Lung (tissue), 12 donors: ENCODE data around the gene CLSTN2. TPM values are rescaled to one million over a fixed set of nuclear protein-coding genes. Genes with fewer than 3 reads are reported as not detected.

Experiments
- ATAC-seq: fragments of 200-7000 bp; cut with Tn5 transposase; one replicate; pipeline ENCODE4 v1.9.1; 2020; ENCODE audit warnings: moderate number of reproducible peaks; ENCODE audit not compliant: insufficient read depth, low FRiP score
- DNase-seq, 3 donors: peaks; one replicate each; pipeline ENCODE4 v3.0.0-alpha.2; 2013 to 2017
- H3K27ac ChIP-seq, 2 donors: one replicate each; pipeline ENCODE4 v1.5.1; 2013; ENCODE audit warnings: mild to moderate bottlenecking in 2 of 2, moderate library complexity in 2 of 2, control low read depth in 1 of 2, inconsistent platforms in 1 of 2, low read depth in 1 of 2, low read length in 1 of 2
- H3K27me3 ChIP-seq, 3 donors: one replicate each; pipeline ENCODE4 v1.5.1; 2013; ENCODE audit warnings: low read length in 2 of 3; ENCODE audit not compliant: control insufficient read depth in 3 of 3, insufficient read depth in 3 of 3
- H3K36me3 ChIP-seq, 4 donors: one replicate each; pipeline ENCODE4 v1.5.1; 2013; ENCODE audit warnings: low read length in 4 of 4, mild to moderate bottlenecking in 1 of 4, moderate library complexity in 1 of 4; ENCODE audit not compliant: control insufficient read depth in 4 of 4, insufficient read depth in 4 of 4
- H3K4me1 ChIP-seq, 5 donors: one replicate each; pipeline ENCODE4 v1.5.1; 2013; ENCODE audit warnings: low read length in 5 of 5, mild to moderate bottlenecking in 2 of 5, moderate library complexity in 1 of 5; ENCODE audit not compliant: control insufficient read depth in 5 of 5, insufficient read depth in 5 of 5
- H3K4me3 ChIP-seq: one replicate; pipeline ENCODE4 v1.5.1; 2013; ENCODE audit warnings: mild to moderate bottlenecking, control low read depth, moderate library complexity
- H3K9ac ChIP-seq, 2 donors: one replicate each; pipeline ENCODE4 v1.5.1; 2013; ENCODE audit warnings: low read length in 2 of 2, control low read depth in 1 of 2; ENCODE audit not compliant: insufficient read depth in 1 of 2
- H3K9me3 ChIP-seq, 4 donors: one replicate each; pipeline ENCODE4 v1.5.1; 2013; ENCODE audit warnings: low read length in 3 of 4, mild to moderate bottlenecking in 1 of 4, moderate library complexity in 1 of 4; ENCODE audit not compliant: control insufficient read depth in 4 of 4, insufficient read depth in 3 of 4
- WGBS, 2 donors: extraction: QIAGEN DNeasy Blood & Tissue Kit; methylation state at CpG; one replicate each; pipeline ENCODE4 v1.1.7; 2013; 5-methylcytosine and 5-hydroxymethylcytosine counted together
- polyA plus RNA-seq, 2 donors: library from polyadenylated mRNA; stranded (reverse); fragments of 200-250 nt; gene quantifications; one replicate each; pipeline ENCODE4 v1.2.1, GENCODE V29; 2013
- total RNA-seq, 2 donors: library from RNA; depleted of rRNA in 1 of 2; stranded (reverse); fragments of >200 nt in 1 of 2; gene quantifications; one replicate each; pipeline ENCODE4 v1.2.1, GENCODE V29; 2014 to 2021
- TF ChIP-seq, protein P1 (sequence below): IDR thresholded peaks from 2 replicates; pipeline ENCODE4 v1.5.1; 2012; ENCODE audit warnings: mild to moderate bottlenecking; ENCODE audit errors: control extremely low read depth, extremely low read depth
- donor health status: control.
- donor health status: control.
- donor health status: Bipolar disorder and iron deficiency.
- donor health status: healthy.
- donor health status: DM: yes; HTN: yes; CAD: no.

The CLSTN2 gene
- total and polyA plus RNA-seq, 4 donors, result 0.07 to 2.4 (median 1.3) TPM

DNA sequence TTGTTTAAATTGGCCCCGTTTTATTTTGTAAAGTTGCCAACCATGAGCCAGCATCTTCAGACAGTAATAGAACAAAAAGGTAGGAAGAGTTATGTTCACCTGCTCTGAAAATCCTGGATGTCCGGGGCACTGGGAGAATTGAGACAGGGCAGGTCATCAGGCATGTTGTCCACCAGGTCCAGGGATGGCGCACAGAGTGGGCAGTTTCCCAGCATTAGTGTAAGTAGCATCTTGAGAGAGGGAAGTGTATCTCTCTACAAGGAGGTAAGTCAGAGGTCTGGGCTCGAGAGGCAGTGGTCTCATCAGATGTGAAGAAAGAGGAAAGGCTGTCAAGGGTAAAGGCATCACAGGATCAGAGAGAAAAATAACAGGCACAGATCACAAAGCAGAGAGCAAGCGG, 339.4 kb downstream of the CLSTN2 start:
- Histone ChIP-seq H3K9me3 (no peaks in the 10 kb centered on the region), H3K4me1 (no peaks in the 10 kb centered on the region), H3K27ac (no peak overlapping the region), H3K9ac (no peak overlapping the region), H3K36me3 (no peaks in the 10 kb centered on the region), H3K27me3 (peaks cover 0 to 3% (median 3%) of the 10 kb centered on the region in 3 donors), H3K4me3 (no peak overlapping the region)
- WGBS, 2 donors, result 79 to 83% methylated on average over 5 of the region's 5 CpGs
- ATAC-seq, result no peak
- no peak for DNase-seq
- TF ChIP-seq, protein P1, sequence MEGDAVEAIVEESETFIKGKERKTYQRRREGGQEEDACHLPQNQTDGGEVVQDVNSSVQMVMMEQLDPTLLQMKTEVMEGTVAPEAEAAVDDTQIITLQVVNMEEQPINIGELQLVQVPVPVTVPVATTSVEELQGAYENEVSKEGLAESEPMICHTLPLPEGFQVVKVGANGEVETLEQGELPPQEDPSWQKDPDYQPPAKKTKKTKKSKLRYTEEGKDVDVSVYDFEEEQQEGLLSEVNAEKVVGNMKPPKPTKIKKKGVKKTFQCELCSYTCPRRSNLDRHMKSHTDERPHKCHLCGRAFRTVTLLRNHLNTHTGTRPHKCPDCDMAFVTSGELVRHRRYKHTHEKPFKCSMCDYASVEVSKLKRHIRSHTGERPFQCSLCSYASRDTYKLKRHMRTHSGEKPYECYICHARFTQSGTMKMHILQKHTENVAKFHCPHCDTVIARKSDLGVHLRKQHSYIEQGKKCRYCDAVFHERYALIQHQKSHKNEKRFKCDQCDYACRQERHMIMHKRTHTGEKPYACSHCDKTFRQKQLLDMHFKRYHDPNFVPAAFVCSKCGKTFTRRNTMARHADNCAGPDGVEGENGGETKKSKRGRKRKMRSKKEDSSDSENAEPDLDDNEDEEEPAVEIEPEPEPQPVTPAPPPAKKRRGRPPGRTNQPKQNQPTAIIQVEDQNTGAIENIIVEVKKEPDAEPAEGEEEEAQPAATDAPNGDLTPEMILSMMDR, result no peak

GRCh38 chr3:140276703-140277102, 341.7 kb downstream of the CLSTN2 start:
- no peak overlapping the region for H3K27ac ChIP-seq
- H3K4me1 ChIP-seq, result no peaks in the 10 kb centered on the region
- H3K36me3 ChIP-seq, result no peaks in the 10 kb centered on the region
- no peak overlapping the region for H3K9ac ChIP-seq
- H3K9me3 ChIP-seq, result no peaks in the 10 kb centered on the region
- ATAC-seq (no peak), DNase-seq (peak; percentile 16 to 53 (median 28))
- peaks cover 0 to 3% (median 3%) of the 10 kb centered on the region in 3 donors for H3K27me3 ChIP-seq
- TF ChIP-seq, protein P1, result peak; percentile 14
- 38 to 42% methylated on average over 3 of the region's 3 CpGs for WGBS, 2 donors
- H3K4me3 ChIP-seq, result no peak overlapping the region

GRCh38 chr3:140277886-140278285, 342.9 kb downstream of the CLSTN2 start:
- H3K4me3 ChIP-seq, result no peak overlapping the region
- no peak overlapping the region for H3K9ac ChIP-seq
- H3K36me3 ChIP-seq, result no peaks in the 10 kb centered on the region
- H3K9me3 ChIP-seq, result no peaks in the 10 kb centered on the region
- no peak overlapping the region for H3K27ac ChIP-seq
- no peak for DNase-seq
- no peaks in the 10 kb centered on the region for H3K4me1 ChIP-seq
- TF ChIP-seq, protein P1, result no peak
- H3K27me3 ChIP-seq, result peaks cover 0 to 3% (median under 1%) of the 10 kb centered on the region in 3 donors
- WGBS, 2 donors, result 84 to 86% methylated on average over 4 of the region's 4 CpGs
- no peak for ATAC-seq

DNA sequence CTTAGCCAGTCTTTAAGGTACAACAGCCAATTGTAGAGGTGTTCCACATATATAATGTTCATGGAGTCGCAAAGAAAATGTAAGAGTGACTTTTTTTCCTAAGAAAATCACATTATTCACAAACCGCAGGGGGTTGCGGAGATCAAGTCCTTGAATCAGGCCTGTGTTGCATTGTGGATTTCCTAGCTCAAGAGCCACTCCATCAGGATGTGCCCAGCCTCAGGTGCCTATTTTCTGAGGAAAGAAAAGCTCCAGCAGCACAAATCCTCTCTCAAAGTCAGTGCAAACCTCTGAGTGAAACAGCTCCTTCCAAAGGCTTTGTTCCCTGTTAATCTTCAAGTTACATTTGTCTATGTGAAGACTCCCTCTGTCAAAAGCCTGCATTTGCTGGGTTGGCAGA, 349.4 kb downstream of the CLSTN2 start:
- TF ChIP-seq, protein P1, result no peak
- Histone ChIP-seq H3K4me3 (no peak overlapping the region), H3K9ac (no peak overlapping the region), H3K36me3 (no peaks in the 10 kb centered on the region), H3K27ac (no peak overlapping the region), H3K27me3 (peaks cover 0 to 2% (median 0%) of the 10 kb centered on the region in 3 donors), H3K4me1 (no peaks in the 10 kb centered on the region), H3K9me3 (no peaks in the 10 kb centered on the region)
- no peak for DNase-seq
- WGBS, 2 donors, result 85 to 92% methylated on average over 3 of the region's 3 CpGs
- no peak for ATAC-seq
